GM12878 (cell line): ENCODE results near the gene PRRC2B. TPM values are rescaled to one million over a fixed set of nuclear protein-coding genes. Genes with fewer than 3 reads are reported as not detected.

Experiments used
- ATAC-seq: fragments of 200-7000 bp; cut with Tn5 transposase; 3 replicates; pipeline ENCODE4 v1.9.1; 2020; ENCODE audit warnings: mild to moderate bottlenecking, moderate library complexity
- BruUV-seq: library from RNA; stranded (reverse); fragments of 400-500 nt; replicated peaks from 2 replicates; lab custom pipeline; 2021; lab: Mats Ljungman, UMichigan
- CTCF ChIA-PET: fragments of 300-600 bp; sonication (Branson Sonifier 250); formaldehyde crosslinking; extraction: SDS; loops from one replicate; lab custom pipeline; 2021; ENCODE audit warnings: inconsistent platforms; lab: Yijun Ruan, JAX
- POLR2A ChIA-PET: fragments of 350-600 bp; formaldehyde crosslinking; extraction: SDS; loops from one replicate; lab custom pipeline; 2021; ENCODE audit warnings: inconsistent platforms; lab: Charles Lee
- RAD21 ChIA-PET: fragments of 300-600 bp; sonication (Branson Sonifier 250); formaldehyde crosslinking; loops from one replicate; lab custom pipeline; 2023; ENCODE audit warnings: antibody characterized with exemption; ENCODE audit not compliant: unreplicated experiment; lab: Charles Lee
- SMC1A ChIA-PET: fragments of 300-600 bp; sonication (Branson Sonifier 250); formaldehyde crosslinking; loops from one replicate; lab custom pipeline; 2023; ENCODE audit not compliant: unreplicated experiment, uncharacterized antibody; lab: Charles Lee
- DNase-seq: peaks from one replicate; pipeline ENCODE4 v3.0.0-alpha.2; 2011; ENCODE audit warnings: low read depth, low spot score
- FAIRE-seq: peaks from 3 replicates; lab custom pipeline; 2011; peaks lifted over from hg19 to GRCh38; lab: Jason Lieb, UNC
- H2AFZ ChIP-seq: 2 replicates; pipeline ENCODE4 v1.6.0; 2011; ENCODE audit warnings: low read depth, low read length, control low read depth; ENCODE audit not compliant: control insufficient read depth
- H3K27ac ChIP-seq: 2 replicates; pipeline ENCODE4 v1.5.1; 2011; ENCODE audit warnings: control low read depth; ENCODE audit not compliant: control insufficient read depth, insufficient read depth
- H3K27me3 ChIP-seq, 2 experiments: replicated peaks in 1 of 2; 2 replicates each; pipeline versions ENCODE4 v1.6.0 to v1.6.1; 2011; ENCODE audit warnings: low read length in 1 of 2; ENCODE audit not compliant: control insufficient read depth in 2 of 2, insufficient read depth in 2 of 2
- H3K36me3 ChIP-seq, 2 experiments: 2 replicates each; pipeline ENCODE4 v1.5.1; 2011; ENCODE audit warnings: low read length in 1 of 2; ENCODE audit not compliant: control insufficient read depth in 2 of 2, insufficient read depth in 2 of 2
- H3K4me1 ChIP-seq: 2 replicates; pipeline ENCODE4 v1.6.1; 2011; ENCODE audit warnings: mild to moderate bottlenecking, low read length, moderate library complexity, mixed read lengths; ENCODE audit not compliant: control insufficient read depth, insufficient read depth
- H3K4me2 ChIP-seq: 2 replicates; pipeline ENCODE4 v1.6.0; 2011; ENCODE audit warnings: control low read depth; ENCODE audit not compliant: control insufficient read depth, insufficient read depth
- H3K4me3 ChIP-seq: fragments of 200-600 bp; sonication (generic); 2 replicates; pipeline ENCODE4 v1.5.1; 2016
- H3K79me2 ChIP-seq: 2 replicates; pipeline ENCODE4 v1.6.0; 2011; ENCODE audit warnings: low read length; ENCODE audit not compliant: control insufficient read depth, insufficient read depth
- H3K9ac ChIP-seq: 2 replicates; pipeline ENCODE4 v1.8.0; 2011; ENCODE audit warnings: low read length, control low read depth, mixed read lengths; ENCODE audit not compliant: control insufficient read depth, insufficient read depth
- H3K9me3 ChIP-seq: replicated peaks from 3 replicates; pipeline ENCODE4 v1.5.1; 2011; ENCODE audit warnings: mild to moderate bottlenecking, low read length; ENCODE audit not compliant: control insufficient read depth, insufficient read depth
- H4K20me1 ChIP-seq: 2 replicates; pipeline ENCODE4 v1.6.0; 2011; ENCODE audit not compliant: control insufficient read depth, insufficient read depth
- GABPA ChIP-seq: IDR thresholded peaks from 2 replicates; pipeline ENCODE4 v1.6.1; 2014; ENCODE audit warnings: antibody characterized with exemption, low read depth, mild to moderate bottlenecking, inconsistent platforms
- NFYA ChIP-seq: IDR thresholded peaks from 2 replicates; pipeline ENCODE4 v1.6.1; 2011; ENCODE audit warnings: low read depth, mild to moderate bottlenecking, low read length, improper control_type of control experiment, borderline replicate concordance
- NKRF ChIP-seq: fragments of 450-650 bp; conservative IDR thresholded peaks from 2 replicates; pipeline ENCODE4 v1.6.1; 2017; ENCODE audit warnings: mild to moderate bottlenecking, moderate library complexity
- NRF1 ChIP-seq: conservative IDR thresholded peaks from 2 replicates; pipeline ENCODE4 v1.6.1; 2011; ENCODE audit warnings: mild to moderate bottlenecking, low read depth, low read length, improper control_type of control experiment
- PAX5 ChIP-seq: IDR thresholded peaks from 2 replicates; pipeline ENCODE4 v1.6.1; 2011; ENCODE audit warnings: low read depth, low read length, borderline replicate concordance
- PAX8 ChIP-seq: fragments of 450-650 bp; IDR thresholded peaks from 2 replicates; pipeline ENCODE4 v1.6.1; 2017; ENCODE audit warnings: mild to moderate bottlenecking, moderate library complexity
- POLR2A ChIP-seq: IDR thresholded peaks from 2 replicates; pipeline ENCODE4 v1.6.1; 2011; ENCODE audit warnings: low read depth, mild to moderate bottlenecking, low read length
- WGBS: methylation state at CpG from one replicate; pipeline ENCODE4 v1.1.6; 2016; ENCODE audit warnings: low lambda C conversion rate; ENCODE audit not compliant: insufficient replicate concordance, insufficient coverage; ENCODE audit errors: missing lambda C conversion rate; 5-methylcytosine and 5-hydroxymethylcytosine counted together
- in situ Hi-C: fragments of 300-500 bp; cut with MboI; formaldehyde crosslinking; loops from 9 replicates; pipeline ENCODE4 v1.14.3; 2018; ENCODE audit warnings: mixed read lengths
- intact Hi-C: fragments of 100-400 bp; cut with micrococcal nuclease; formaldehyde crosslinking; loops from one replicate; pipeline ENCODE4 v1.14.2; 2022; ENCODE audit not compliant: unreplicated experiment
- polyA plus RNA-seq, 11 experiments: library from polyadenylated mRNA; depleted of rRNA in 4 of 11; unstranded in 6 of 11; stranded (reverse) in 5 of 11; fragments of >200 nt; fragmentation: Nextera tagmentation in 4 of 11; fragmentation: Illumina TruSeq in 1 of 11; extraction: Ambion mirVana in 4 of 11; extraction: Trizol in 1 of 11; gene quantifications; 1 replicate in 1 of 11; 2 replicates in 10 of 11; pipeline versions ENCODE4 v1.2.1 to v1.2.3, GENCODE V29; 2011 to 2016; ENCODE audit warnings: inconsistent platforms in 2 of 11, missing spikeins in 2 of 11, low read depth in 1 of 11
- total RNA-seq, 4 experiments: library from RNA; depleted of rRNA in 3 of 4; stranded (reverse); fragments of >200 nt in 3 of 4; fragmentation: Illumina TruSeq in 1 of 4; extraction: Trizol in 1 of 4; gene quantifications; 2 replicates each; pipeline versions ENCODE4 v1.2.1 to v1.2.3, GENCODE V29; 2013 to 2021

The PRRC2B gene
- total and polyA plus RNA-seq, 10 of the 15 experiments (the other 5 are each of a cell fraction or from before 2014, with no cell fraction given): 0.84 to 155 (median 28.7) TPM

GRCh38 chr9:131468031-131468430 is 74.1 kb downstream of the PRRC2B start:
- CTCF ChIA-PET: no interaction called here
- in situ Hi-C loops: no loop called here

More at GRCh38 chr9:131468031-131468430, 74.1 kb downstream of the PRRC2B start:
- TF ChIP-seq NRF1 (no peak), NKRF (no peak), PAX8 (no peak), PAX5 (no peak), NFYA (no peak), POLR2A (no peak), GABPA (no peak)
- 82% methylated on average over 4 of the region's 4 CpGs for WGBS
- Histone ChIP-seq H3K9ac (no peak overlapping the region), H3K79me2 (no peaks in the 10 kb centered on the region; the same call in none of the 2 replicates), H3K27ac (no peak overlapping the region), H3K9me3 (no peaks in the 10 kb centered on the region), H4K20me1 (no peaks in the 10 kb centered on the region), H3K4me3 (no peak overlapping the region), H3K36me3 (peaks cover 37 to 41% of the 10 kb centered on the region in 2 experiments), H3K4me1 (no peaks in the 10 kb centered on the region), H2AFZ (no peak overlapping the region), H3K4me2 (no peak overlapping the region), H3K27me3 (no peaks in the 10 kb centered on the region)
- RAD21 ChIA-PET: no interaction called here
- SMC1A ChIA-PET: interaction anchor here (1.2 kb wide), 1 partner anchor 13 kb away, joined by 4 read pairs; no protein-coding TSS in a partner anchor
- intact Hi-C loops: no loop called here
- FAIRE-seq (no peak), ATAC-seq (no peak), DNase-seq (no peak)
- BruUV-seq: no TSS peak
- POLR2A ChIA-PET: no interaction called here
